Measurements from ENCODE around the gene NAT8L. TPM values are rescaled to one million over a fixed set of nuclear protein-coding genes. Genes with fewer than 3 reads are reported as not detected.
A peak's percentile ranks its signal among the peaks of the same experiment; 100 is the strongest.

NAT8L gene, protein sequence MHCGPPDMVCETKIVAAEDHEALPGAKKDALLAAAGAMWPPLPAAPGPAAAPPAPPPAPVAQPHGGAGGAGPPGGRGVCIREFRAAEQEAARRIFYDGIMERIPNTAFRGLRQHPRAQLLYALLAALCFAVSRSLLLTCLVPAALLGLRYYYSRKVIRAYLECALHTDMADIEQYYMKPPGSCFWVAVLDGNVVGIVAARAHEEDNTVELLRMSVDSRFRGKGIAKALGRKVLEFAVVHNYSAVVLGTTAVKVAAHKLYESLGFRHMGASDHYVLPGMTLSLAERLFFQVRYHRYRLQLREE
- not detected for total RNA-seq
- 0.02 TPM for total RNA-seq (2013)

DNA sequence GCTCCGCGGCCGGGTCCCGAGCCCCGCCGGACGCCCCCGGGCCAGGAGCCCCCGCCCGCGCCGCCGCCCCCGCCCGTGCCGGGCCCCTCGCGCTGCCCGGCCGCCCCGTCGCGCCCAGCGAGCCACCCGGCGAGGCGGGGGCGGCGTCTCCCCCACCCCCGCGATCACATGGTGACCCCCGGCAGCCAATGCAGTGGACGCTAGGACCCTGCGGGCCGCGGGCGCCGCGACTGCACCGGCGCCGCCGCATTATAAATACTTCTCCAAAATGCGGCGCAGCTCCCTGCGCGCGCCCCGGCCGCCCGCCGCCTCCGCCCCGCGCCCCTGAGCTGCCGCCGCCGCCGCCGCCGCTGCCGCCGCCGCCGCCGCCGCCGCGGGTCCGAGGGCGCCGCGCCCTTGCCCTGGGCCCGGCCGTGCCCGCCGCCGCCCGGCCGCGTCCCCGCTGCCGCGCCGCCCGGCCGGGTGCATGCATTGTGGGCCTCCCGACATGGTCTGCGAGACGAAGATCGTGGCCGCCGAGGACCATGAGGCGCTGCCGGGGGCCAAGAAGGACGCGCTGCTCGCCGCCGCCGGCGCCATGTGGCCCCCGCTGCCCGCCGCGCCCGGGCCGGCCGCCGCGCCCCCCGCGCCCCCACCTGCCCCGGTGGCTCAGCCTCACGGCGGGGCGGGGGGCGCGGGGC, at the start of gene NAT8L:
Gene NAT8L, plus strand, starts transcription at position 282 of the 680 bp plus-strand sequence. Its CDS starts 185 bp downstream, at position 467.
- H3K36me3 ChIP-seq (ENCODE audit: control insufficient read depth, insufficient read depth, low read length) = no peaks in the 10 kb centered on the region
- H3K4me3 ChIP-seq (ENCODE audit: low read length) = no peak within 1 kb of the TSS
- H3K9me3 ChIP-seq (ENCODE audit: control insufficient read depth, insufficient read depth, low read length) = no peaks in the 10 kb centered on the region
- H3K36me3 Mint-ChIP-seq = no peaks in the 10 kb centered on the region
- peak within 1 kb of the TSS; percentile 31 for H3K4me3 Mint-ChIP-seq
- H3K27me3 Mint-ChIP-seq (ENCODE audit: low read depth in 2 of 2) = peaks cover 22 to 26% of the 10 kb centered on the region in 2 donors
- intact Hi-C loops (cut with micrococcal nuclease) = no loop called here
- H3K27ac Mint-ChIP-seq = no peak within 1 kb of the TSS
- peaks cover 3% of the 10 kb centered on the region for H3K4me1 ChIP-seq (ENCODE audit: control insufficient read depth, insufficient read depth, low read length)
- ATAC-seq (peak in 2 of 3 donors; percentile 21 to 56), DNase-seq (peak in 1 of 2 donors; percentile 27)
- H3K27me3 ChIP-seq (ENCODE audit: control insufficient read depth, insufficient read depth, low read length) = peaks cover 3% of the 10 kb centered on the region
- under 1% methylated on average over 119 of the region's 119 CpGs for WGBS (ENCODE audit: insufficient coverage)
- no peak within 1 kb of the TSS for H3K27ac ChIP-seq (ENCODE audit: low read length)
- H3K9me3 Mint-ChIP-seq = no peaks in the 10 kb centered on the region
- no peak for TF ChIP-seq CTCF (IDR thresholded peaks at IDR 0.05)
- H3K4me1 Mint-ChIP-seq = no peaks in the 10 kb centered on the region

DNA sequence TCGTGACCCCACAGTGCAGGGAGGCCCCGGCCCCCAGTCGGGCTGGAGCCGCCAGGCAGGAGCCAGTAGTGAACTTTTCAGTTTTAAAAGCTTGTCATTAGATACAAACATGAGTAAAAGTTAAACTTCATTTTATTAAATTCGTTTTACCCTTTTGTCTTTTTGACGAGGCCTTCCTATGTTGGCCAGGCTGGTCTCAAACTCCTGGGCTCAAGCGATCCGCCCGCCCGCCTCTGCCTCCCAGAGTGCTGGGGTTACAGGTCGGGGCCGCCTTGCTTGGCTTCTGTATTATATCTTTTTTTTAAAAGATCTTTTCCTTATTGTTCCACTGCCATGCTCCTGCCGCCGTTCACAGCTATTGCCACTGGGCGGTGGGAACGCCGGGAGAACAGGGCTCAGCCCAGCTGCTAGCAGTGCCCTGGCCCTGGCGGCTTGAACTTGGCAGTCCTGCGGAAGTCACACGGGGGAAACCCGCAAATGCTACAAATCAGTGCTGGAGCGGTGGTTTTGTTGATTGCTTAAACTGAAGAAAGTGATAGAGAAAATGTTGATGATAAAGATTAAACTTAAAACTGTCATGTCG, 49.4 kb upstream of the NAT8L start:
- peaks cover 30 to 38% of the 10 kb centered on the region in 2 donors for H3K4me1 Mint-ChIP-seq
- intact Hi-C loops (cut with micrococcal nuclease) = no loop called here
- H3K36me3 Mint-ChIP-seq = no peaks in the 10 kb centered on the region

GRCh38 chr4:2011583-2011982, 47.5 kb upstream of the NAT8L start:
- Mint-ChIP-seq H3K4me1 (peaks cover 22 to 23% of the 10 kb centered on the region in 2 donors), H3K36me3 (no peaks in the 10 kb centered on the region), H3K4me3 (no peak overlapping the region), H3K27me3 (ENCODE audit: low read depth in 2 of 2) (peaks cover 8 to 14% of the 10 kb centered on the region in 2 donors), H3K9me3 (no peaks in the 10 kb centered on the region), H3K27ac (no peak overlapping the region)
- Histone ChIP-seq H3K4me1 (ENCODE audit: control insufficient read depth, insufficient read depth, low read length) (peaks cover 22% of the 10 kb centered on the region), H3K9me3 (ENCODE audit: control insufficient read depth, insufficient read depth, low read length) (no peaks in the 10 kb centered on the region), H3K27ac (ENCODE audit: low read length) (no peak overlapping the region), H3K36me3 (ENCODE audit: control insufficient read depth, insufficient read depth, low read length) (no peaks in the 10 kb centered on the region), H3K4me3 (ENCODE audit: low read length) (no peak overlapping the region), H3K27me3 (ENCODE audit: control insufficient read depth, insufficient read depth, low read length) (no peaks in the 10 kb centered on the region)
- DNase-seq = no peak
- intact Hi-C loops (cut with micrococcal nuclease) = no loop called here
- 92% methylated on average over 3 of the region's 3 CpGs for WGBS (ENCODE audit: insufficient coverage)
- no peak for TF ChIP-seq CTCF (IDR thresholded peaks at IDR 0.05)
- no peak for ATAC-seq

More for the DNA sequence above, 49.4 kb upstream of the NAT8L start:
- peaks cover 4% of the 10 kb centered on the region for H3K36me3 ChIP-seq (ENCODE audit: control insufficient read depth, insufficient read depth, low read length)
- Mint-ChIP-seq H3K27me3 (ENCODE audit: low read depth in 2 of 2) (peaks cover 2 to 8% of the 10 kb centered on the region in 2 donors), H3K27ac (peak overlapping the region; percentile 87 to 94), H3K4me3 (peak overlapping the region; percentile 95), H3K9me3 (no peaks in the 10 kb centered on the region)
- H3K4me3 ChIP-seq (ENCODE audit: low read length) = peak overlapping the region; percentile 79
- H3K4me1 ChIP-seq (ENCODE audit: control insufficient read depth, insufficient read depth, low read length) = peaks cover 22% of the 10 kb centered on the region
- ATAC-seq (peak; percentile 47 to 48 (median 48)), DNase-seq (peak; percentile 58 to 81)
- no peak for TF ChIP-seq CTCF (IDR thresholded peaks at IDR 0.05)
- H3K27me3 ChIP-seq (ENCODE audit: control insufficient read depth, insufficient read depth, low read length) = no peaks in the 10 kb centered on the region
- H3K9me3 ChIP-seq (ENCODE audit: control insufficient read depth, insufficient read depth, low read length) = no peaks in the 10 kb centered on the region
- WGBS (ENCODE audit: insufficient coverage) = 2% methylated on average over 23 of the region's 23 CpGs
- peak overlapping the region; percentile 98 for H3K27ac ChIP-seq (ENCODE audit: low read length)

All from natural killer cell (primary cell).